Measurements from ENCODE around the gene CARNS1. TPM values are rescaled to one million over a fixed set of nuclear protein-coding genes. Genes with fewer than 3 reads are reported as not detected.
"Not testable (repeated sequence)": the region's sequence is repeated elsewhere in the genome, so short reads cannot be mapped to it uniquely, and the experiment has no call there.

Gene CARNS1
- total RNA-seq, 3 donors from 2014 or later = 0.16 to 4.2 (median 0.66) TPM

DNA sequence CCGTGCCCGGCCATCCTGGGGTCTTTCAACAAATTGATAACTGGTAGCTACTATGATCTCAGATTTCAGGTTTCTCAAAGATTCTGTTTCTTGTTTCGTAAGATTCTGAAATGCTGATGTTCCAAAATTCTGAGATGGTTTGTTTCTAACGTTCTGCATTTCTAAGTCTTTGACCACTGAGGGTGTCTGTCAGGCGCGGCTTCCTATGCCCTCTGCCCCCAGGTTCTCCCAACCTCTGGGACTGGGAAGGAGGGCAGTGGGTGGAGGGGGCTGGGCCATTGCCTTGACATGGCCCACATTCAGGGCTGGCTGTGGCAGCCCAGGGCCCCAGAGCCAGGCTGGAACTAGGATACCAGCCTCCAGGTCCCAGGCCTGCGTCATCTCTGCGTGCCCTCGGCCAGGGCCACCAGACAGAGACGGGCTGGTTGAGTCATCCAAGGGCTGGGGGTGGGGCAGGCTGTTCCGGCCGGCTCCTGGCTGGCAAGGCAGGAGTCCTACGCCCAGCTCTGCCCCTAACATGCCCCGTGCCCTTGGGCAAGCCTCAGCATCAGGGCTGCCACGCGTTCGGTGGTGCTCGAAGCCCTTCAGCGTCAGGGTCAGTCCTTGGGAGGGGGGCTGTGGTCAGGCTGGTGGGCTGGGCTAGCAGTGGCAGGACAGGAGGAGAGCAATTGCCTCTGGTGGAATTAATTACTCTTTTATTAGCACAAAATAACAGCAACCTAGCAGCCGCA is 48.4 kb downstream of the CARNS1 start:
- Histone ChIP-seq H3K36me3 (no peaks in the 10 kb centered on the region), H3K27me3 (no peaks in the 10 kb centered on the region), H3K4me1 (peaks cover 5 to 8% of the 10 kb centered on the region in 2 donors), H3K9me3 (no peaks in the 10 kb centered on the region), H3K4me3 (peak overlapping the region; percentile 50 to 74 (median 54)), H3K27ac (peak overlapping the region; percentile 95 to 98)
- TF ChIP-seq POLR2A (IDR thresholded peaks at IDR 0.05) = peak; percentile 18
- TF ChIP-seq, protein P1, sequence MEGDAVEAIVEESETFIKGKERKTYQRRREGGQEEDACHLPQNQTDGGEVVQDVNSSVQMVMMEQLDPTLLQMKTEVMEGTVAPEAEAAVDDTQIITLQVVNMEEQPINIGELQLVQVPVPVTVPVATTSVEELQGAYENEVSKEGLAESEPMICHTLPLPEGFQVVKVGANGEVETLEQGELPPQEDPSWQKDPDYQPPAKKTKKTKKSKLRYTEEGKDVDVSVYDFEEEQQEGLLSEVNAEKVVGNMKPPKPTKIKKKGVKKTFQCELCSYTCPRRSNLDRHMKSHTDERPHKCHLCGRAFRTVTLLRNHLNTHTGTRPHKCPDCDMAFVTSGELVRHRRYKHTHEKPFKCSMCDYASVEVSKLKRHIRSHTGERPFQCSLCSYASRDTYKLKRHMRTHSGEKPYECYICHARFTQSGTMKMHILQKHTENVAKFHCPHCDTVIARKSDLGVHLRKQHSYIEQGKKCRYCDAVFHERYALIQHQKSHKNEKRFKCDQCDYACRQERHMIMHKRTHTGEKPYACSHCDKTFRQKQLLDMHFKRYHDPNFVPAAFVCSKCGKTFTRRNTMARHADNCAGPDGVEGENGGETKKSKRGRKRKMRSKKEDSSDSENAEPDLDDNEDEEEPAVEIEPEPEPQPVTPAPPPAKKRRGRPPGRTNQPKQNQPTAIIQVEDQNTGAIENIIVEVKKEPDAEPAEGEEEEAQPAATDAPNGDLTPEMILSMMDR (IDR thresholded peaks at IDR 0.05) = no peak
- TF ChIP-seq POLR2AphosphoS5 (IDR thresholded peaks at IDR 0.05) = peak in 1 of 3 donors; percentile 40
- intact Hi-C loops (cut with DNase I; ENCODE audit: low total_unique reads) = no loop called here
- DNase-seq (ENCODE audit: low spot score in 2 of 2) = peak; percentile 83 to 90

DNA sequence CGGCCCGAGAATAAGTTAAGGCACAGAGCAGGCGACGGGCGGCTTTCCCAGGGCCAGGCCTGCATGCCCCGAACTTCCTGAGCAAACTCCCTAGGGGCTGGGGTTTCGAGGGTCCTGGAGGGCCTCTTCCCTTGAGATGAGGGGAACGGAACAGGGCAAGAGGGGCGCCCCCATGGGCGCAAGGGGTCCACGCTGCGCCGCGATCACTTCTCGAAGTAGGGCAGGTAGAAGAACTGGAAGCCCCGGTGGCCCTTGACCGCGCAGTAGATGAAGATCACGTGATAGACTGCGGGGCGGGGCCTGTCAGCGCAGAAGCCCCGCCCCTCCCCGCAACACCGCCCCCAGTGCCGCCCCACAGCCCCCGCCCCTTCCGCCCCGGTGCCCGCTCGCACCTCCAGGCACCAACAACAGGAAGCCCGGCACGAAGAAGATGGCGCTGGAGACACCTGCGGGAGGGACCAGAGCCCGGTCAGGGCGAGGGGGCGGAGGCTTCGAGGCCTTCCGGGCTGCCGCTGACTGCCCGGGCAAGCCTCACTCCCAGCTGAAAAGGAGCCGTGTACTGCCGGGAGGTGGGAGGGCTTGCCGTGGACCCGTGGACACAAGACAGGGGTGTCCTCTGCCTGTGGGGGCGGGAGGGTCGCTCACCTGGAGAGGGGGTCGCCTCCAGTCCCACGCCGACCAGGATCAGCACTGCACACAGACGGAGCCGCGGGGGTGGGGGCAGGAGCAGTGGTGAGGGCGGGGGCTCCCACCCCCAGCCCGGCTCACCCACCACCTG is 49.1 kb downstream of the CARNS1 start:
- TF ChIP-seq POLR2A (IDR thresholded peaks at IDR 0.05) (peak; percentile 26), POLR2AphosphoS5 (IDR thresholded peaks at IDR 0.05) (peak in 2 of 3 donors; percentile 40 to 55)
- TF ChIP-seq, protein P1 (IDR thresholded peaks at IDR 0.05) = no peak
- intact Hi-C loops (cut with DNase I; ENCODE audit: low total_unique reads) = no loop called here
- peak; percentile 84 to 92 for DNase-seq (ENCODE audit: low spot score in 2 of 2)
- peak overlapping the region; percentile 50 to 74 (median 54) for H3K4me3 ChIP-seq
- H3K9me3 ChIP-seq = no peaks in the 10 kb centered on the region
- peaks cover 5 to 8% of the 10 kb centered on the region in 2 donors for H3K4me1 ChIP-seq
- no peaks in the 10 kb centered on the region for H3K36me3 ChIP-seq
- peak overlapping the region; percentile 95 to 98 for H3K27ac ChIP-seq
- H3K27me3 ChIP-seq = no peaks in the 10 kb centered on the region

DNA sequence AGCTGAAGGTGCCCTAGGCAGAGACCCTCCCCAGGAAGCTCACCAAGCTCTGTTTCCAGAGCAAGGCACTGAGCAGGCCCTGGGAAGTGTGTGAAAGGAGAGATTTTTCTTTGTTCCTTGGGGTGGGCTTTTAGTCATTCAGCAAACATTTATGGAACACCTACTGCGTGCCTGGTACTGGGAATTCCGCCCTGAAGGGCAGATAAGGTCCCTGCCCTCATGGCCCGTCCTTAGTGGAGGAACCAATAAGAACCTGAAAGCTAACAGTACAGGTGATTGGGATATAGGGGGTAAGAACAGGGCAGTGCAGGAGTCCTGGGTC is 49.7 kb downstream of the CARNS1 start:
- peak overlapping the region; percentile 50 to 74 (median 54) for H3K4me3 ChIP-seq
- no peak for DNase-seq (ENCODE audit: low spot score in 2 of 2)
- intact Hi-C loops (cut with DNase I; ENCODE audit: low total_unique reads) = no loop called here
- no peaks in the 10 kb centered on the region for H3K36me3 ChIP-seq
- no peaks in the 10 kb centered on the region for H3K27me3 ChIP-seq
- no peaks in the 10 kb centered on the region for H3K9me3 ChIP-seq
- H3K4me1 ChIP-seq = peaks cover 5 to 8% of the 10 kb centered on the region in 2 donors
- TF ChIP-seq, protein P1 (IDR thresholded peaks at IDR 0.05) = no peak
- no peak for TF ChIP-seq POLR2A (IDR thresholded peaks at IDR 0.05)
- H3K27ac ChIP-seq = peak overlapping the region; percentile 95 to 98

DNA sequence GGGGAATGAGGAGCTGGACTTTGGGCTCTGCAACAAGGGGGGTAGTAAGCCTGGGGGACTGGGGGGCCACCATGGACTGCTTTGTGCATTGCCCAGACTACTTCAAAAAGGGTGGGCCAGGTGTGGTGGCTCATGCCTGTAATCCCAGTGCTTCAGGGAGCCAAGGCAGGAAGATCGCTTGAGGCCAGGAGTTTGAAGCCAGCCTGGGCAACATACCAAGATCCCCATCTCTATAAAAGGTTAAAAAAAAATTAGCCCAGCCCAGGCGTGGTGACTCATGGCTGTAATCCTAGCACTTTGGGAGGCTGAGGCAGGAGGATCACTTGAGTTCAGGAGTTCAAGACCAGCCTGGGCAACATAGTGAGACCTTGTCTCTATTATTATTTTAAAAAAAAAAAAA is 50.1 kb downstream of the CARNS1 start:
- H3K27me3 ChIP-seq; H3K9me3 ChIP-seq; intact Hi-C loops (cut with DNase I; ENCODE audit: low total_unique reads); DNase-seq (ENCODE audit: low spot score in 2 of 2); H3K4me1 ChIP-seq; H3K36me3 ChIP-seq: not testable (repeated sequence)
- peak overlapping the region in 1 of 3 donors; percentile 74 for H3K4me3 ChIP-seq
- peak overlapping the region; percentile 95 to 98 for H3K27ac ChIP-seq

DNA sequence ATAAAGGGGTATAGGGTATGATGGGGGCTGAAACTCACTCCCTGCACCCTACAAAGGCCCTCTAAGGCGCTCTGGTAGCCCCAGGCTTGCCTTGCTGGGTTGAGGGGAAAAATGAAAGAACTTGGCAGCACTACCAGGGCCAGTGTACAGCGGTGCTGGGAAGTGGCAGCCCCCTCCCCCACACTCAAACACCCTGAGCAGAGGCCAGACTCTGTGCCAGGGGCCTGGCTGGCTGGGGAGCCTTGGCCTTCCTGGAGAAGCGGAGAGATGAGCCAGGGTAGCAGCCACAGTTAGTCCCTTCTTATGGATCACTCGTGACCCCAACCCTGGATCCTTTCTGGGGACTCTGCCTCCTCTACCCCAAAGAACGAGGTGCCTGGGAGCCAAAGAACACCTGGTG is 50.9 kb downstream of the CARNS1 start:
- Histone ChIP-seq H3K4me3 (no peak overlapping the region), H3K27ac (peak overlapping the region; percentile 88 to 93), H3K27me3 (no peaks in the 10 kb centered on the region), H3K4me1 (peaks cover 5 to 8% of the 10 kb centered on the region in 2 donors), H3K9me3 (no peaks in the 10 kb centered on the region), H3K36me3 (no peaks in the 10 kb centered on the region)
- TF ChIP-seq POLR2A (IDR thresholded peaks at IDR 0.05) = no peak
- intact Hi-C loops (cut with DNase I; ENCODE audit: low total_unique reads) = no loop called here
- no peak for DNase-seq (ENCODE audit: low spot score in 2 of 2)

All from breast epithelium (tissue), 4 donors.